ENCODE results near the gene RNF141.

Gene RNF141

DNA sequence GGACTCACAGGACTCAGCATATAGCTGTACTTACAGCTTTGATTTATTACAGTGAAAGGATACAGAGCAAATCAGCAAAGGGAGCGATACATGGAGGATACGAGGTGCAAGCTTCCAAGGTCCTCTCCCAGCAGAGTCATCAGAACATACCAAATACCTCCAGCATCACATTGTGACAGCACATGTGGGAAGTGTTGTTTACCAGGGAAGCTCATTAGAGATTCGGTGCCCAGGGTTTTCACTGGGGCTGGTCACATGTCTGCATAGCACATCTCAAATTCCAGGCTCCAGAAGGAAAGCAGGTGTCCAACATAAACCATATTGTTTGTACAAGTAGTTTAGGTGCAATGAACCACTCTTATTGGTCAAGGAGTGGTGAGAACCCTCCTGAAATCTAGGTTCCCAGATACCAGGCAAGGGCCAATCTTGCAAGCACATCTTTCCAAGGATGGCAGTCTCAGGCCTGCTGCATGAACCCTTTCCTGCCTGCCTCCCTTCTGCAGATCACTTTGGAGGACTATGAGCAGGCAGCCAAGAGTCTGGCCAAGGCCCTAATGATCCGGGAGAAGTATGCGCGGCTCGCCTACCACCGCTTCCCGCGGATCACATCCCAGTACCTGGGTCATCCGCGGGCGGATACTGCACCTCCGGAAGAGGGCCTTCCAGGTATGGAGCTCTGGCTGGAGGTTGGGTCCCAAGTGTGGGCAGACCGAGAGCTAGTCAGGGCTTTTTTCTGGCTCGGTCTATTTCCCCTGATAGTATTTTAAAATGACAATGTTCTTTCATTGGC, 59.2 kb downstream of the RNF141 start:
- DNase-seq (ENCODE audit: low read depth in 3 of 3) = no peak

GRCh38 chr11:10480760-10481159, 60.2 kb downstream of the RNF141 start:
- DNase-seq (ENCODE audit: low read depth in 3 of 3) = no peak

DNA sequence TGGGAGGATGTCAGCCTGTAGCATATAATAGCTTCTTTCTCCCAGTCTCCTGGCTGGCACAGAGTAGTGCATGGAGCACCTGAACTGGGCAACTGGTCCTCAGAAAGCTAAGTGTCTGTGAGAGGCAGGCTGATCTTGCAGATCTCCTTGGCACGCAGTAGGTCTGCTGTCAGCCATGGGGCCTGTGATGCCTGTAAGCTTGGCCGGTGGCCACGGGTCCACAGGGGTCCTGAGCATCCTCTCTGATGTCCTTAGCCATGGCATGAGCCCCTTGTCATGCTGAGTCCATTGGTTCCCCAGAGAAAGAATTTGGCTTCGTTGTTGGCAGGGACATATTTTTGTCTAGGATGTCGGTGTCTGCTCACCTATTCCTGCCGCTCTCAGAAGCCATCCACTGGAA, 61.0 kb downstream of the RNF141 start:
- DNase-seq (ENCODE audit: low read depth in 3 of 3) = no peak

- DNase-seq (ENCODE audit: low read depth in 3 of 3) = no peak
Observed at GRCh38 chr11:10478574-10479550, 62.1 kb downstream of the RNF141 start.

DNA sequence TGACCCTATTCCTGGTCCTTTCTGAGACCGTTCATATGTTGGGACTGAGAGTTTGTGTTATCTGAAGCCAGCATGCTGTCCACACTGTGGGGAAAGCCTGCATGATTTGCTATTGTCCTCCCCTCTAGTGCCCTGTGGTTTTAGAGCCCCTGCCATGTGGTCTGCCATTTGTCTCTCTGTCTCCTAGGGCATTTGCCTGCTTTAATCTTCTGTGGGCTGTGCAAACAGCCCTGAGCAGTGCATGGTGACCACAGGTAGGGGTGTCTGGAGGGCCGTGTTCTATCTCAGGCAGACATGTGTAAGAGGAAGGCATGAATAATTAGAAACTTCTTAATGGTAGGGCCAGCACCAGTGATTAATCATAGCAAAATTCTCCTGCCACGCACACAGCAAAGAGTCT, 62.9 kb downstream of the RNF141 start:
- no peak for DNase-seq (ENCODE audit: low read depth in 3 of 3)

DNA sequence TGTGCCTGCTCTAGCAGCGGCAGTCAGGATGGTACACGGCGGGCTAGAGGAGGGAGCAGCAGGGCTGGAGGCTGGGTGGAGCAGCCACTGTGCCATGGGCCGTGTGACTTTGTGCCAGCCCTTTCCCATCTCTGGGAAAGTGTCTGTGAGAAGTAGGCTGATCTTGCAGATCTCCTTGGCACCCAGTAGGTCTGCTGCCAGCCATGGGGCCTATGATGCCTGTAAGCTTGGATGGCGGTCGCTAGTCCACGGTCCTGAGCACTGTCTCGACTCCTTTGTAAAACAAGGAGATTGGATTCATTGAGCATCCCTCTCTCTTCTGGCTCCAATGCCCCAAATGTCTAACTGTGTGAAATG, 63.3 kb downstream of the RNF141 start:
- no peak for DNase-seq (ENCODE audit: low read depth in 3 of 3)

DNA sequence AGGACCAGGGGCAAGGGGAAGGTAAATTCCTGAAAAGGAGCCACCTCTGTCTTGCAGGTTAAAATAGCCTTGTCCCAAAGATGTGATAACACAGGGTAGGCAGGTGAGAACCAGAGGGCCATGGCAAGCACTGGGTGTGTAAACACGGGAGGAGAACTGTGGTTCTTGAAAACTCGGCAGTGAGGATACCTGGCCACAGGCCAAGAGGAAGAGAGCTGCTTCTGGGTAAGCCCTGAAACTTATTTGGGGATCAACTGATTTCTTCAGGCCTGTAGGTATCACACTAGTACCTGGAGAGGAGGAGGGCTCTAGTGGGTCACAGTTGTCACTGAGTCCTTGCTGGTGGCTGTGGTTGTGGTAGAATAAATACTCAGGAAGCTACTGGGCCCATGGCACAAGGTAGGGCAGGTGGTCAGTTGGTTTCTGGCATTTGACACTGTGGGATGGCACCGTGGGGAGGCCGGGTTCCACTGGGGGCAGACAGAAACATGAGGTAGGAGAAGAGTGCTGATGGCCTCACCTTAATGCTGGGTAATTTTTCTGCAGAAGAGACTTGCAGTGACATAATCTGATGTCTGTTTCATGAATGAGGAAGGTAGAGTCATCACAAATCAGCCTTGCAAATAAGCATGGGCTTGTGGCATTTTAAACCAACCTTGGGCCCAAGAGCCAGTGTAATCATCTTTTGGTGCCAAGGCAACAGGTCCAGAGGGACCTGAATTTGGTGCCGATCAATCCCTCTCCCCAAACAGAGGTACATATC, 63.9 kb downstream of the RNF141 start:
- no peak for DNase-seq (ENCODE audit: low read depth in 3 of 3)

GRCh38 chr11:10476342-10476741, 64.6 kb downstream of the RNF141 start:
- no peak for DNase-seq (ENCODE audit: low read depth in 3 of 3)

GRCh38 chr11:10474551-10474950, 66.4 kb downstream of the RNF141 start:
- DNase-seq (ENCODE audit: low read depth in 3 of 3) = no peak

DNA sequence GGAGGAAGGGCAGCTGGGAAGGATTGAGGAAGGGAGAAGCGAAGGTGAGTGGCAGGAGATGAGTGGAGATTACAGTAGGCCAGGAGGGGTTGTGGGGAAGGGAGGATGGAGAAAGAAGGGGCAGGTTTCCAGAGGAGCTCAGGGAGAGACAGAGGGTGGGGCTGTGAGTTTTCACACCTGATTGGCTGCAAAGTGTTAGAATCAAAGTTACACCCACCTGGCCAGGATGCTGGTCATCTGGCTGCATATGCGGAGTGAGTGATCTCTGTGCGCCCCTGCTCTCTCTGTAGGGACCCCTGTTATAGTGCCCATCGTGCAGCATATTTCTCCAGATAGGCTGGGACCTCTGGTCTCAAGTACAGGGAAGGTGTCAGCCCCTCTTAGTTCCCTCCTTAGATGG, 67.6 kb downstream of the RNF141 start:
- DNase-seq (ENCODE audit: low read depth in 3 of 3) = no peak

GRCh38 chr11:10462746-10463300, 78.2 kb downstream of the RNF141 start:
- no peak for DNase-seq (ENCODE audit: low read depth in 3 of 3)

All from stimulated activated CD4-positive, alpha-beta T cell treated with anti-CD3 and anti-CD28 coated beads, TNF-alpha, amount 100 ng/mL, for 48 hours (primary cell).